GM19043 (cell line): ENCODE measurements around the gene GBGT1.

Source experiments
- ATAC-seq: cut with Tn5 transposase; IDR thresholded peaks from one replicate; pipeline ENCODE4 v1.9.1; 2021; ENCODE audit warnings: low read depth; ENCODE audit not compliant: unreplicated experiment

The GBGT1 gene

DNA sequence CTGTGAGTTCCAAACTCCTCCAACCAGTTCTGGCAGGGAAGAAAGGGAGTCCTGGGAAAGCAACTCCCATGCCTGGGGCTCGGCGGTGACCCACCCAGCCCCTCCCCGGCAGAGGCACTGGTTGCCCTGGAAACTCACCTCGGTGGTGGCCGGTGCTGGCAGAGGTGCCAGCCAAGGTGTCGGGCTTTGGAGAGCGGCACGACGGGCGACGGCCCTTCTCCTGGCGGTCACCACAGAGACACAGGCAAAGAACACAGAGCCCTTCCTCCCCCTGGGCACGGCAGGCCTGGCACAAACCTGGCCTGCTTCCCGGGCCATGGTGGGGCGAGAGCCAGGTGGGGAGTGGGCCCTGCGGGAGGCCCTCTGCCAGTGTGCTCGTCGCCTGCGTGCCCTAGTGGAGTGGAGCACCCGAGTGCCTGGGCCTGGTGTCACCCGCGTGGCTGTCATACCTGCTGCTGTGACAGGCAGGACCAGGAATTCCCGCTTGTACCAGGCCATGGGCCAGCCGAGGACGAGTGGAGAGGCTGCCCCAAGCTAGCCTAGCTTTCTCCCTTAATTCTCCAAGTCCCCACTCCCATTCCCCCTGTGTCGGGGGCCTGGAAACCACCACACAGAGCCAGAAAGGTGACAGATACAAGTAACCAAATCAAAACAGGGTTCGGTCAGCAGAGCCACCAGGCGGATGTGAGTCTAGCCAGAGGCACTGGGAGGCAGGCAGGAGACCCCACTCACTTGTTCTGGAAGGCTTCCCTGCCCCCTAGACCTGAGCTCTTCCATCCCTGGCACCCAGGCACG is 34.5 kb downstream of the GBGT1 start:
- ATAC-seq = no peak

DNA sequence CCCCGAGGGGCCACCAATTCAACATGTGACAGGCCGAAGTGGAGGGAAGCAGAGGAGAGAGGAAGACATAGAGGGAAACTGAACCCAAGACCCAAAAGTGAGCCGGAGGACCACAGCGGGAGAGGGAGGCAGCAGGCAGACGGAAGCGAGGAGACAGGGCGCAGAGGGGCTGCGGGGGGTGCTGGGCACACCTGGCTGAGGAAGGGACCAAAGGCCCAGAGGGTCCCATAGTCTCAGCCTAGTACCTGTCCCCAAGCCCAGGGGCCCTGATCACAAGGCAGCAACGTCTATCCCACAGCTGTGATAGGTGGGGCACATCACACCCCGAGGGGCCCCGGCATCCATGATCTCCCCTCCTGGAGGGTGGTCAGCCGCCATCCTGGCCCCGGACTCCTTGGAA is 35.6 kb downstream of the GBGT1 start:
- ATAC-seq = no peak

- no peak for ATAC-seq
These were observed 36.3 kb downstream of the GBGT1 start for GRCh38 chr9:133127340-133127981.

DNA sequence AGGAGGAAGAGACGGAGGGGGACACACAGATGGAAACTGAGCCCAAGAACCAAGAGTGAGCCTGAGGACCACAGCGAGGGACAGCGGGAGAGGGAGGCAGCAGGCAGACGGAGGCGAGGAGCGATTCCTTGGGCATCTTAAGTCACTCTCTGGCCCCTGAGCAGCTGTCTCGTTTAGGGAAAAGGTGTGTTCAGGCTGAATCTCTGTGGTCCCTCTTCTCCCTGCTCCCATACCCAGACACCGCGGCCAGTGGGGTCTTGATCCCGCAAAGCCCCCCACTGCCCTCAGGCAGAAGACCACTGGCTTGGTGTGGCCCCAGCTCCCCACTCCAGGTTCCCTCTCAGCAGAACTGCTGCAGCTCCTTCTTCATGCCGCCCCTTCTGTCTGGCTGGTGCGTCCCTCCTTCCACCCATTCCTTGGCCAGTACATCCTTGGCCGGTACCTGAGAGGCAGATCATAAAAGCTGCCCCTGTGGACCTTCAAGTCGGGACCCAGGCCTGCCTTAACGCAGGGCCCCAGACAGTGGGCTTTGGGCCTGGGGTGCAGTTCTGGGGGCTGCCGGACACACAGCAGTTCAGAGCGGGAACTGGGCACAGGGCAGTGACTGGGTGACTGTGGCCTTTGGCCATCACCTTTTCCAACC is 36.9 kb downstream of the GBGT1 start:
- ATAC-seq = no peak

DNA sequence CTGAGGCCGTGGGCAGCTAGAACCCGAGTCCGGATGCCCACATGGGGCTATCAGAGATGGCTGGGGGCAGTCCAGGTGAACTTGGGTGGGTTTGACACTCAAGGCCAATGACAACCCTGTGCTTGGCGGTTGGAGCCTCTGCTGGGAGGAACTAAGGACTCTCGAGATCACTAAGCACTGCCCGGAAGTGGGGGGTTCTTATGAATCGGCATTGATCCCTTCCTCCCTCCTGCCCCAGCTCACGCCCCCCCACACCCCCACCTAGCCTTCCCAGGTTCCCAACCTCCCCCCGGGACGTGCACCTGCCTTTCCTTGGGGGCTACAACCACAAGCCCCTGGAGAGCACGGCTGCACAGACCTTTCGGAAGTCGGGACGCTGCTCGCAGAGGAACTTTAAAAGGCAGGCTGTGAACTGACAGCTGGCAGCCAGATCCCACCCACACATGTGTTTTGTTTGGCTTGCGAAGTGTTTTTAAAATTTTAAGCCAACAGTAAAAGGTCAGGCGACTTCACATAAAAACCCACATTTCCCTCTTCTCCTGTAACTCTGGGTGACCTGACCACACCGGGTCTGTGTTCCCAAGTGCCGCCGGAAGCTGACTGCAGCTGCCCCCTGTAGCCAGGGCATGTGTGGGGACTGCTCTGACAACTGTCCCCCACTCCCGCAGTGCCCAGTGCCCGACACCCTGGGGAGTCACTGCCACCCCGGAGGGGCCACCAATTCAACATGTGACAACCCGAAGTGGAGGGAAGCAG is 37.6 kb downstream of the GBGT1 start:
- ATAC-seq = no peak

GRCh38 chr9:133124907-133125275 is 38.8 kb downstream of the GBGT1 start:
- ATAC-seq = no peak

DNA sequence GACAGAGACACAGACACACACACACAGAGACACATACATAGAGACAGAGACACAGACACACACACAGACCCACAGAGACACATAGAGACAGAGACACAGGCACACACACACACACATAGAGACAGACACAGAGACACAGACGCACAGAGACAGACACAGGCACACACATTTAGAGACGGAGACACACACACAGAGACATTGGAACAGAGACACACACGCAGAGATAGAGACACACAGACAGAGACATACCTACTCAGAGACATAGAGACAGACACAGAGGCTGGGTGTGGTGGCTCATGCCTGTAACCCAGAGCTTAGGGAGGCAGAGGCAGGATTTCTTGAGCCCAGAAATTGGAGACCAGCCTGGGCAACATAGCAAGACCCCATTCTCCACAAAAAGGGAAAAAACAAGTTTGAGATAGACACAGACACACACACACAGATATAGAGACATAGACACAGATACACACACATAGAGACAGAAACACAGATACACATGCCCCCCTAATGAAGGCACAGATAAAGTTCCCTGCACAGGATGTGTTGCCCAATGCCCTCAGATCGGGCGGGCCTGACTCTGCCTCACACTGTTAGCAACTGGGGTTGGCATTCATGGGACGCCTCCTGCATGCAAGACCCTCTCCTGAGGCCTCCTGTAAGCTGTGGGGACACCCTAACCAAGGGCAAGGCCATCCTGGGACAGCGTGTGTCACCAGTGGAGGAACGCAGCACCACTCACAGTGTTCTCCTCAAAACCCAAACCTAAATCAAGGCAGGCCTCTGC is 39.4 kb downstream of the GBGT1 start:
- ATAC-seq = no peak

GRCh38 chr9:133122935-133123611 is 40.6 kb downstream of the GBGT1 start:
- no peak for ATAC-seq

- no peak for ATAC-seq
These were observed 41.1 kb downstream of the GBGT1 start for GRCh38 chr9:133122605-133122934.

DNA sequence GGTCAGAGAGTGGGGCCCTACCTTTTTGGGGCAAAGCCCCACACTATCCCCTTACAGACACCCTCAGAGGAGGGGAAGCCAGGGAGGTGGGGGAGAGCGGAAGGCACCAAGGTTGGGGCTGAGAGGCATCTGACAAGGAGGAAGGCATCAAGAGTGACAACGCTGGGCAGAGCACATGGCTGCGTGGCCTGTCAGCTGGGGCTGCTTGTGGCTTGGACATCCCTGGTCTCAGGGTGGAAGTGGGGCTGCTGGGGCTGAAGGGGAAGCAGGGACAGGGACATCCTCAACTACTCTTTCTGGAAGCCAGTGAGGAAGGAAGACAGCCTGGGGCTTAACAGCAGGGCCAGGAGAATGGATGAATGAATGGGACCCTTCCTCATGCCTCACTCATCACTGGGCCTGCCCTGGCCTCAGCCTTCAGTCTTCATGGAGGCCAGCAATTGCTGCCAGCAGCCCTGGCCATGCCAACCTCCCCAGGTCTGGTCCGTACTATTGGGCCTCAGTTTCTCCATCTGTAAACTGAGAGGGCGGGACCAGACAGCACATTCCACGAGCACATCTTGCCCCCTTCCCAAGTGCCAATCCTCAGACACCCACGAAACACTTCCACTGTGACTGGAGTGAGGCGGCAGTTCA is 41.7 kb downstream of the GBGT1 start:
- no peak for ATAC-seq

DNA sequence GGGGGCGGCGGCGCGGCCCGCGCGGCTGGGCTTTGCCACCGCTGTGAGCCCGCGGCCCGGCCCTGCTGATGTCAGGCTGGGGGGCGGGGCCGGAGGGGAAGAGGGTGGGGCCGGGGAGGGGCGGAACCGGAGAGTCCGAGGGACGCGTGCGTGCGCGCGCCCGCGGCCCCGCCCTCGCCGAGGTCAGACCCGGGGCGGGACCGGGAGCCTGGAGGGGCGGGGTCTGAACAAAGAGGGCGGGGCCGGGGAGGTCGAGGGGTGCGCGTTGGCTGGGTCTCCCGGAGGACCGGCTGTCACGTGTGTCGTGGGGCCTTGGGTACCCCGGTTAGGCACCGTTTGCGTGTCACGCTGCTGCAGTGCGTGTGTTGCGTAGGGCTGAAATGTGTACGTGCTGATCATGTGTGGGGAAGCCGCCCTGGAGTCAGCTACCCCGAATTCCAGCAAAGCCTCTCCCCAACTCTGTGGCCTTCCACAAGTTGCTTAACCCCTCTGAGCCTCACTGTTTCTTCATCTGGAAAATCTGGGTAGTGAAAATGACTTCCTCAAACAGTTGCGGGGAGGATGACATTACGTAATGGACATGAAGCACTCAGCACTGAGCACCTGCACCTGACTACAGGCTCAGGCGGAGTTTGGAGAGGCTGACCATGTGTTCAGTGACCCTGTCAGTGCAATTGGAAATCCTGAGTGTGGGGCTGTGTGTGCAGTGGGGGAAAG is 42.4 kb downstream of the GBGT1 start, which contains the start of gene RALGDS:
Gene RALGDS, minus strand, starts transcription at position 43 of the 717 bp plus-strand sequence. CDS start 86 bp downstream, outside the sequence.
- peak; percentile 45 for ATAC-seq

DNA sequence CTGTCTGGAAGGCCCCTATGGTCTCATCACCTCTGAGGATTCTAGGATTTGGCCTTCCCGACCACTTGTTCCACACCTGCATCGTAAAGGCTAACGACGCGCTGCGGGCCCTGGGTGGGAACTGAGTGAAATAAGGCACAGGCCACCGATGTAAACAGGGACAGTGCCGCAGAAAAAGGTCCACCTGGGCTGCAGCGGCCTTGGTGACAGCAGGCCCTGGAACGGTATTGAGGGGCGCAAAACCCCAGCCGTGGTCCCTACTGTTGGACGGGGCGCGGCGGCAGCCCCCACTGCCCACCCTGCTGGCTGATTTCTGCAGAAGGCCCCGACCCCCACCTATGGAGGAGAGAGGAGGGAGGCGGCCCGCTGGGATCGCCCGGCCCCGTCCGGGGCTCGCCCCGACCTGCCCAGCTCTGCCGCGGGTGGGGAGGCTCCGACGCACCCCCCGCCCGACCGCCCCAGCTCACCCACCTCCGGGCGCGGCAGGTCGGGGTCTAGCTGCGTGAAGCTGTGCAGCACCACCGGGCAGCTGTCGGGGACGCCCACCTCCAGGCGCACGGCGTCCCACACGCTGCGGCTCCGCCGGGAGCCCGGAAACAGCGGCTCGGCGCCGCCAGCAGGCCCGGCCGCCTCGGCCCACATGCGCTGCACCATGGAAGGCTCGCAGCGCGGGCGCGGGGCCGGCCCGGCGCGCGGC is 43.1 kb downstream of the GBGT1 start:
- ATAC-seq = no peak

DNA sequence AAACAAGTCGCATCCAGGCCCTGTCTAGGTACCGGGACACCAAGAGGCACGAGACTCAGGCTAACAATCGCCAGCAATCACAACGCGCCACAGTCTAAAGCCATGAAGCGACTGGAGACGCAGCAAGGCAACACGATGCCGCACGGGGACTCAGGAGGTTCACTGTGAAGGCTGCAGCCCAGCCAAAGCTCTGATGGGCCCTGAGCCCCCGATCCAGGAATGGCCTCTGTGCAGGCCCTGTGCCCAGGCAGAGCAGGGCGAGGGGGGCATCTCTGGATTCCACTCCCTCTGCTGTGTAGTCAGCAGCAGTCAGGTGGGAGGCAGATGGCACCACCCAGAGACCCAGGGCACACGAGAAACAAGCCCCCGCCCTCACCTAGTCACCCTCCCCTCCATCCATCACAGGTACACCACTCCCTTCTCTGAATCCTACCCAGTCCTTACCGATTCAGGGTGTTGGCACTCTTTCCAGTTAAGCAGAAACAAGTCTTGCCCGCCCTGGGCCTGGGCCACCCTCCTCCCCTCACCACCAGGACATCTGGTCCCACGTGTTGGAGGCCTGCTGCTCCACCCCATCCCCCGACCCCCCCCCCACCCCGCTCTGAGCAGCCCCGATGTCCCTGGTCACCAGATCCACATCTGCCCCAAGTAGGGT is 43.7 kb downstream of the GBGT1 start:
- ATAC-seq = no peak

DNA sequence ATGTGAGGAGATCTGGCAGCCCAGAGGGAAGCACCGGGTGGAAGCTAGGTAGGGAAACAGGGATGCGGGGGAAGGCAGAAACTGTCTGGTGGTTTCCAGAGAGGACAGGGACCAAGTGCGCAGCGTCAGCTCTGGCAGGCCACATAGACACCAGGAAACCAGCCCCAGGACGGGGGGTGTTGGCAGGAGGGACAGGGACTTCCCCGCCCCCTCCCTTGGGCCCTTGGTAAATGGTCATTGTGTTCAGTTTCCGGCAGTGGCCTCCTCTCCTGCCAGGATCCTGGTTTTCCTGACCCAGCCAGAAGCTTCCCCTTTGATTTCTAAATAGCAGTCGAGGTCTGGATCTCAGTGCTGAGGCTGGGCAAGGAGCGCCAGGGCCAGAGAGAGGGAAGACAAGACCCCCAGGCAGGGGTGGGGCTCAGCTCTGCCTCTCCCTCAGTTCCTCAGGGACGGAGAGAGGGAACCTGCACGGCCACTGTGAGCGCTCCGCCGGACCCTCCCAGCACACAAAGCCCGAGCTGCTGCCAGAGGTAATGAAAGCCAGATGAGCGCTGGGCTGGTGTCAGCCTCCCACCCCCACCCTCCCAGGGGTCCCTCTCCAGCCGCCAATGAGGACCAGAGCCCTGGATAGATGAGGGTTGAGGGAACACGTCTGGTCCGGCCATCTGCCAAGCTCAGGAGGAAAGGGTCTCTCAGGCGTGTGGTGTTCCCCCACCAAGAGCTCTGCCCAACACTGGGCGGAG is 44.4 kb downstream of the GBGT1 start:
- ATAC-seq = no peak

DNA sequence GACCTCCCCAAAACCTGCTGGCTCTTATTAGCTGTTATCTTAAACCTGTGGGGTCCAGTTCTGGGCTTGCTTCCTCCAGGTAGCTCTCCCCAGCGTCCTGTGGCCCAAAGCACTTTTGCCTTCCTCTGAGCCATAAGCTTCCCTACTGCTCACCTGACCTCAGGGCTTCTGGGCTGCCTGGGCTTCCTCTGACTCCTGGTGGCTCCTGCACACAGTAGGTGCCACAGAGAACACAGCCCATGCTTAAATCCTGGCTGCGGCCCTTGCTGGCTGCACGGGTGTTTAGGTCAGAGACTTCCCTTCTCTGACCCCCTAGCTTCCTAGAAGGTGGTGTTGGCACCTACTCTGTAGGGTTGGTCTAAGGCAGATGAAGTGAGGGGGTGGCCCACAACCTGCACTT is 45.1 kb downstream of the GBGT1 start:
- ATAC-seq = no peak

GRCh38 chr9:133118179-133118520 is 45.6 kb downstream of the GBGT1 start:
- ATAC-seq = no peak
